AG04450 (cell line): Measurements from ENCODE around the gene GSG1L2. TPM values are rescaled to one million over a fixed set of nuclear protein-coding genes. Genes with fewer than 3 reads are reported as not detected.

Experiments used
- CTCF ChIA-PET: fragments of 300-600, 350-600 bp; formaldehyde crosslinking; extraction: SDS; loops from one replicate; lab custom pipeline; 2022; ENCODE audit warnings: antibody characterized with exemption, inconsistent platforms; lab: Charles Lee
- POLR2A ChIA-PET: fragments of 350-600 bp; formaldehyde crosslinking; extraction: SDS; loops from one replicate; lab custom pipeline; 2021; ENCODE audit warnings: antibody characterized with exemption, inconsistent platforms; lab: Yijun Ruan, JAX
- DNase-seq: peaks from one replicate; pipeline ENCODE4 v3.0.0-alpha.2; 2011; ENCODE audit warnings: low read depth, low spot score
- H3K27ac ChIP-seq: one replicate; pipeline ENCODE4 v1.5.1; 2012; ENCODE audit warnings: low read depth, low read length, control low read depth
- H3K27me3 ChIP-seq: one replicate; pipeline ENCODE4 v1.6.0; 2012; ENCODE audit warnings: low read length; ENCODE audit not compliant: control insufficient read depth, insufficient read depth
- H3K4me3 ChIP-seq: 2 replicates; pipeline ENCODE4 v1.5.1; 2011; ENCODE audit warnings: mild to moderate bottlenecking, low read depth, low read length, control low read depth
- H3K9me3 ChIP-seq: 2 replicates; pipeline ENCODE4 v1.5.1; 2012; ENCODE audit warnings: low read length; ENCODE audit not compliant: control insufficient read depth, insufficient read depth
- polyA plus RNA-seq: library from polyadenylated mRNA; depleted of rRNA; stranded (reverse); fragments of >200 nt; gene quantifications from 2 replicates; pipeline ENCODE4 v1.2.3, GENCODE V29; 2011
- TF ChIP-seq, protein P1 (sequence below): IDR thresholded peaks from 2 replicates; pipeline ENCODE4 v1.5.1; 2011; ENCODE audit warnings: low read depth, low read length, control low read depth, inconsistent platforms

GSG1L2 gene
- polyA plus RNA-seq, 1 experiment = not detected

DNA sequence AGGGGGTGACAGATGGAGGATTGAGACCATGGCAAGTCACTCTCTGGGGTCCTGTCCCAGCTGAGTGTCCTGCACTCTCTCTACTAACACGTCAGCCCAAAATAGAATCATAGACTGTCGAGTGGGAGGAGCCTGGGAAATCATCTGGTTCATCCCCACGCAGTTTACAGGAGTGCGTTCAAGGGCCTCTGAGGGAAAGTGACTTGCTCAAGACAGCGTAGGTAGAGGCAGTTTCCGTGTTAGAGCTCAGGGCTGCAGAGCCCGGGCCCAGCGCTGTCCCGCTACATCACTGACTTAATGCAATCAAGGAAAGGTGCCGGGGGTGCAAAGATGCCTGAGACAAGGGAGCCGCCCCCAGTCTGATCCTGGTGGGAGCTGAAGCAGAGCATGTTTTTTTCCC is 10.3 kb downstream of the GSG1L2 start:
- TF ChIP-seq, protein P1, sequence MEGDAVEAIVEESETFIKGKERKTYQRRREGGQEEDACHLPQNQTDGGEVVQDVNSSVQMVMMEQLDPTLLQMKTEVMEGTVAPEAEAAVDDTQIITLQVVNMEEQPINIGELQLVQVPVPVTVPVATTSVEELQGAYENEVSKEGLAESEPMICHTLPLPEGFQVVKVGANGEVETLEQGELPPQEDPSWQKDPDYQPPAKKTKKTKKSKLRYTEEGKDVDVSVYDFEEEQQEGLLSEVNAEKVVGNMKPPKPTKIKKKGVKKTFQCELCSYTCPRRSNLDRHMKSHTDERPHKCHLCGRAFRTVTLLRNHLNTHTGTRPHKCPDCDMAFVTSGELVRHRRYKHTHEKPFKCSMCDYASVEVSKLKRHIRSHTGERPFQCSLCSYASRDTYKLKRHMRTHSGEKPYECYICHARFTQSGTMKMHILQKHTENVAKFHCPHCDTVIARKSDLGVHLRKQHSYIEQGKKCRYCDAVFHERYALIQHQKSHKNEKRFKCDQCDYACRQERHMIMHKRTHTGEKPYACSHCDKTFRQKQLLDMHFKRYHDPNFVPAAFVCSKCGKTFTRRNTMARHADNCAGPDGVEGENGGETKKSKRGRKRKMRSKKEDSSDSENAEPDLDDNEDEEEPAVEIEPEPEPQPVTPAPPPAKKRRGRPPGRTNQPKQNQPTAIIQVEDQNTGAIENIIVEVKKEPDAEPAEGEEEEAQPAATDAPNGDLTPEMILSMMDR = no peak
- H3K9me3 ChIP-seq = peaks cover 45% of the 10 kb centered on the region
- no peaks in the 10 kb centered on the region for H3K27me3 ChIP-seq
- no peak for DNase-seq
- ChIA-PET POLR2A (no interaction called here), CTCF (no interaction called here)
- no peak overlapping the region for H3K4me3 ChIP-seq
- H3K27ac ChIP-seq = no peak overlapping the region

DNA sequence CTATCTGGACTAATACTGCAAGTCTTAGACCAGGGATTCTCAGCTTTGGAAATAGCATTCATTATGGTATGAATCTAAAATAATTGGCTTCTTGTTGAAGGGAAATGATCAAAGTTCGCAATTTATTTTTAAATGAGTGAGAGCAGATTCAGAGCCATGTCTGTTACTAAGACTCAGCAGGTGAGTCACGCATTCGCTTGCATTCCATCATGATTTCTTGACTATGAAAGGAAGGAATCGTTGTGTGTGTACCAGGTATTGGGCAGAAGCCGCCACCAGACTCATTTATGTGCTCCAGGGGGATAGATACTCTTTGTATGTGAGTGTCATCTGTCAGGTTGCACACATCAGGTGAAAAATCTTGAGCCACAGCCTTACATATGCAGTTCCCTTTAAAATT is 10.8 kb downstream of the GSG1L2 start:
- H3K27ac ChIP-seq = no peak overlapping the region
- DNase-seq = no peak
- peaks cover 43% of the 10 kb centered on the region for H3K9me3 ChIP-seq
- H3K4me3 ChIP-seq = no peak overlapping the region
- TF ChIP-seq, protein P1 = no peak
- H3K27me3 ChIP-seq = no peaks in the 10 kb centered on the region
- CTCF ChIA-PET = no interaction called here
- POLR2A ChIA-PET = no interaction called here

DNA sequence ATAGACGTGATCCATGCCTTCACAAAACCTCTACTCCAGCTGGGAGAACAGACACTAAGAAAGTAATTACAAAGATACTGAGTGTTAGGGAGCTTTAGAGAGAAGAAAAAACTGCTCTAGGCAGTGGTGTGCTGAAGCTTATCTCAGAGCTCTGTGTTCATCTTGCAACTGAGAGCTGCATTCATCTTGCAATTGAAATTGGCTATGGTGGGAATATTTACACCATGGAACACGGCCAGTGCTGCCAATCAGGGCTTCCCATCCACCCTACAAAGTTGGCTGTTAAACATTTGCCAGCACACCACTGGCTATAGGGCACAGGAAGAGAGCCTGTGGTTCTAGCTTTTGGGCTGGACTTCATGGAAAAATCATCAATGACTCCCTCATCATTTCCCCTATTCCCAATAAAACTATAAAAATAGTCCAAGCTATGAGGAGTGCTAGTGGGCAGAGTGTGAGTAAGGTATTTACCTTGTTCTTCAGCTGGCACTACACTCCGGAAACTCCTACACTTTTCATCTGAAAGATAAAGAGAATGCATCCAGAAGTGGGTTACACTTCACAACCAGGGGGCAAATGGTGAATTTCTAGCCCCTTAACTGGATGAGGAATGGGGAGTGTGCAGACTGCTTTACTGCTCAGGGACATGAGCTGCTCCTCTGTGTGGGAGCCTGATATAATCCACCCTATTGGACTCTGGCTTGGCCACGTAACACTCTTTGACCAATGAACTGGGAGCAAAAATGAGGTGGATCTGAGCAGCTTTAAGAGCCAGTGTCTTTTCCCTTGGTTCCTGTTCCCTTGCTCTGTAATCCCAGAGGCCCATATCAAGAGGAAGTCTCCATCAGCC is 11.6 kb downstream of the GSG1L2 start:
- TF ChIP-seq, protein P1 = no peak
- H3K4me3 ChIP-seq = no peak overlapping the region
- no peaks in the 10 kb centered on the region for H3K27me3 ChIP-seq
- ChIA-PET CTCF (no interaction called here), POLR2A (no interaction called here)
- DNase-seq = no peak
- no peak overlapping the region for H3K27ac ChIP-seq
- peaks cover 41% of the 10 kb centered on the region for H3K9me3 ChIP-seq

DNA sequence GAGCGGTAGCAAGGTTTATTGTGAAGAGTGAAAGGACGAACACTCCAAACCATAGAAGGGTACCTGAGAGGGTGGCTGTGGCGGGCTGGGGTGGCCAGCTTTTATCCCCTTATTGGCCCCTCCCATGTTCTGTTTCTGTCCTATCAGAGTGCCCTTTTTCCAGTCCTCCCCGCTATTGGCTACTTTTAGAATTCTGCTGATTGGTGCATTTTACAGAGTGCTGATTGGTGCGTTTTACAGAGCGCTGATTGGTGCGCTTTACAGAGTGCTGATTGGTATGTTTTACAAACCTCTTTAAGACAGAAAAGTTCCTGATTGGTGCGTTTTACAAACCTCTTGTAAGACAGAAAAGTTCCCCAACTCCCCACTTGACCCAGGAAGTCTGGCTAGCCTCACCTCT is 12.5 kb downstream of the GSG1L2 start:
- no peak overlapping the region for H3K4me3 ChIP-seq
- CTCF ChIA-PET = no interaction called here
- no peak for DNase-seq
- POLR2A ChIA-PET = no interaction called here
- H3K27ac ChIP-seq = no peak overlapping the region
- TF ChIP-seq, protein P1 = no peak
- peaks cover 34% of the 10 kb centered on the region for H3K9me3 ChIP-seq
- no peaks in the 10 kb centered on the region for H3K27me3 ChIP-seq

DNA sequence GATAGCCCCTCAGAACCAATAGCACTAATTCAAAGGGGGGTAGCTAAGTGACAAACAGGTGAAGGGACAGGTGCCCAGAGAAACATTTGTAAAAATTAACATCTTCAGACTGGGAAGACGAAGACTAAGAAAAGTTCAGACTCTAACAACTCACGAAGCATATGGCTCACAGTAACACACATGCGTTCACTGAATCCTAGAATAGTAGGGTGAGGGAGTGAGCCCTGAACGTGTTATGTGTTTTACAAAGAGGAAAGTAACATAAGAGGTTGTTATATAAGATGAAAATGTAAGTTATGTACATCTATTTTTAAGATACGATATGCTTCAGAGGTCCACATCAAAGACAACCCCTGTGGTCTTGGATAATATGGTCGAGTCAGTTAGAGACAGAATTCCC is 15.2 kb downstream of the GSG1L2 start:
- Histone ChIP-seq H3K9me3 (peaks cover 30% of the 10 kb centered on the region), H3K27me3 (no peaks in the 10 kb centered on the region), H3K27ac (no peak overlapping the region), H3K4me3 (no peak overlapping the region)
- ChIA-PET POLR2A (no interaction called here), CTCF (no interaction called here)
- TF ChIP-seq, protein P1 = no peak
- no peak for DNase-seq
